ENCODE data around the gene IRF9. TPM values are rescaled to one million over a fixed set of nuclear protein-coding genes. Genes with fewer than 3 reads are reported as not detected.

Gene IRF9
- total and polyA plus RNA-seq, 2 of the 13 experiments (the other 11 are each of a cell fraction or from before 2014, with no cell fraction given): 14.9 to 49.7 TPM

DNA sequence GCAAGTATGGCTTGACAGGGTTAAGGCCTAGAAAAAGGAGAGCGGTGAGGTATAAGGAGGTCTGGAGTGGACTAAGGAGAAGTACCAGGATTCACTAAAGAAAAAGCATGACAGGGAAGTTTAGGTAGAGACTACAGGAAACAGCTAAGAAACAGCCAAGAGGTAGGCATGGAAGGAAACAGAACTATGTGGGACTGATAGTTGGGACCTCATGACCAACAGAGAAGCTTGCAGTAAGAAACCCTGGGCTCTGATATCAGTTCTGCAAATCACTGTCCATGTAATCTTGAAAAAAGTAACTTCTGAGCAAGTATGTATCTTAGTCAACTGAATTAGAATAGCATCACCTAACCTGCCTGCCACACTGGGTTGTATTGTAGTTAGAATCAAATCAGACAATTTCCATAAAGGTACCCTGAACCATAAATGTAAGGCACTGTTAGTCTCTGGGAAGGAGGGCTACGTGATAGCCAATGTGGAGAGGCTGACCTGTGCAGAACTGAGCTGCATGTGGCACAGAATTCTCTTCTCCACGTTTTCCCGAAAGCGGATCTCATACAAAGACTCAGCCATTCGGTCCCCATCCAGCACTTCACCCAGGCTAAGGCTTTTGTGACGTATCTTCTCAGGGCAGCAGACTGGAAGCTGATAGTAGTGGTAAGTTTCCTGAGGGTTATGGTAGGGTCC, 33.3 kb downstream of the IRF9 start:
- Histone ChIP-seq H3K4me1 (ENCODE audit: insufficient read depth, low read length) (peaks cover 70% of the 10 kb centered on the region), H3K9me3 (ENCODE audit: low read length) (no peaks in the 10 kb centered on the region), H3K79me2 (ENCODE audit: insufficient read depth, low read length) (peaks cover 43% of the 10 kb centered on the region), H3K4me3 (replicated peaks in 1 of 3; ENCODE audit: insufficient read depth in 1 of 3, low read depth in 2 of 3, low read length in 3 of 3) (peak overlapping the region; percentile 79 to 91 (median 85)), H3K27me3 (ENCODE audit: control insufficient read depth in 1 of 2, insufficient read depth in 2 of 2, low read length in 2 of 2) (no peaks in the 10 kb centered on the region; a peak in 1 of 5 replicates), H4K20me1 (ENCODE audit: insufficient read depth, low read length) (no peaks in the 10 kb centered on the region), H2AFZ (ENCODE audit: low read length) (no peak overlapping the region), H3K9ac (ENCODE audit: insufficient read depth, low read depth, low read length) (peak overlapping the region; percentile 97), H3K4me2 (ENCODE audit: low read depth, low read length) (peak overlapping the region; percentile 99), H3K36me3 (replicated peaks in 1 of 2; ENCODE audit: control insufficient read depth in 1 of 2, insufficient read depth in 2 of 2, low read length in 2 of 2) (peaks cover 18 to 29% of the 10 kb centered on the region in 2 experiments; a peak in 4 of 5 replicates), H3K27ac (ENCODE audit: extremely low read length, insufficient read depth, low read length) (peak overlapping the region; percentile 84)
- BruUV-seq (replicated peaks): TSS peak; percentile 53
- ChIA-PET CTCF (ENCODE audit: low intra/inter-chr PET ratio, low total read pairs) (no interaction called here), POLR2A (interaction anchor here (1.3 to 4.3 kb wide), 11 partner anchors 10 to 248 kb away, joined by 3 to 230 read pairs (median 35); partner anchors contain the start of genes CHMP4A, DCAF11, DHRS1 and EMC9)
- intact Hi-C loops (cut with micrococcal nuclease; ENCODE audit: unreplicated experiment) (no loop called here), in situ Hi-C loops (cut with HindIII; ENCODE audit: extremely low pct_ligation_motif_present, low pct_unique_long_range_greater_than_20kb) (no loop called here)
- no peak for ATAC-seq
- no peak for DNase-seq (ENCODE audit: low spot score)
- peak; percentile 23 for FAIRE-seq
- 89% methylated on average over 7 of the region's 7 CpGs for WGBS (ENCODE audit: low lambda C conversion rate)
- TF ChIP-seq ZNF557 (CRISPR knock-in tag; IDR thresholded peaks at IDR 0.05): no peak
- TF ChIP-seq IRF9 (CRISPR knock-in tag; IDR thresholded peaks at IDR 0.05; ENCODE audit: borderline replicate concordance): no peak
- 0 out of 2 replicates have a peak, but pooled peaks have one; percentile 8 for TF ChIP-seq TRIM24 (CRISPR knock-in tag; IDR thresholded peaks at IDR 0.05)
- TF ChIP-seq, protein P1, sequence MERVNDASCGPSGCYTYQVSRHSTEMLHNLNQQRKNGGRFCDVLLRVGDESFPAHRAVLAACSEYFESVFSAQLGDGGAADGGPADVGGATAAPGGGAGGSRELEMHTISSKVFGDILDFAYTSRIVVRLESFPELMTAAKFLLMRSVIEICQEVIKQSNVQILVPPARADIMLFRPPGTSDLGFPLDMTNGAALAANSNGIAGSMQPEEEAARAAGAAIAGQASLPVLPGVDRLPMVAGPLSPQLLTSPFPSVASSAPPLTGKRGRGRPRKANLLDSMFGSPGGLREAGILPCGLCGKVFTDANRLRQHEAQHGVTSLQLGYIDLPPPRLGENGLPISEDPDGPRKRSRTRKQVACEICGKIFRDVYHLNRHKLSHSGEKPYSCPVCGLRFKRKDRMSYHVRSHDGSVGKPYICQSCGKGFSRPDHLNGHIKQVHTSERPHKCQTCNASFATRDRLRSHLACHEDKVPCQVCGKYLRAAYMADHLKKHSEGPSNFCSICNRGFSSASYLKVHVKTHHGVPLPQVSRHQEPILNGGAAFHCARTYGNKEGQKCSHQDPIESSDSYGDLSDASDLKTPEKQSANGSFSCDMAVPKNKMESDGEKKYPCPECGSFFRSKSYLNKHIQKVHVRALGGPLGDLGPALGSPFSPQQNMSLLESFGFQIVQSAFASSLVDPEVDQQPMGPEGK (CRISPR knock-in tag; IDR thresholded peaks at IDR 0.05): 0 out of 2 replicates have a peak, but pooled peaks have one; percentile 25
- no peak for TF ChIP-seq ZNF766 (CRISPR knock-in tag; IDR thresholded peaks at IDR 0.05; ENCODE audit: borderline replicate concordance)
- no peak for TF ChIP-seq HHEX (CRISPR knock-in tag; IDR thresholded peaks at IDR 0.05)
- TF ChIP-seq UBTF (CRISPR knock-in tag; IDR thresholded peaks at IDR 0.05): no peak
- no peak for TF ChIP-seq ZNF563 (CRISPR knock-in tag; IDR thresholded peaks at IDR 0.05)
- TF ChIP-seq GTF2F1 (IDR thresholded peaks at IDR 0.05; ENCODE audit: low read length): no peak
- TF ChIP-seq SP5 (CRISPR knock-in tag; IDR thresholded peaks at IDR 0.05; ENCODE audit: borderline replicate concordance, low read depth): no peak
- no peak for TF ChIP-seq MNT (IDR thresholded peaks at IDR 0.05)
- TF ChIP-seq ZFX (CRISPR knock-in tag; IDR thresholded peaks at IDR 0.05; ENCODE audit: low read depth): no peak
- no peak for TF ChIP-seq ELF3 (CRISPR knock-in tag; IDR thresholded peaks at IDR 0.05)
- no peak for TF ChIP-seq U2AF1 (optimal IDR thresholded peaks at IDR 0.05; ENCODE audit: low read depth, low read length)
- TF ChIP-seq ZNF772 (CRISPR knock-in tag; IDR thresholded peaks at IDR 0.05): no peak
- TF ChIP-seq ZNF329 (CRISPR knock-in tag; IDR thresholded peaks at IDR 0.05; ENCODE audit: low read depth): no peak
- TF ChIP-seq SPEN (CRISPR knock-in tag; IDR thresholded peaks at IDR 0.05; ENCODE audit: low read depth): no peak
- peak; percentile 15; the same call in 1 of the 2 replicates for TF ChIP-seq JUN (CRISPR knock-in tag; IDR thresholded peaks at IDR 0.05)
- TF ChIP-seq ZNF792 (CRISPR knock-in tag; IDR thresholded peaks at IDR 0.05): no peak

All from HepG2 (cell line).